ENCODE measurements around the gene PEX7. TPM values are rescaled to one million over a fixed set of nuclear protein-coding genes. Genes with fewer than 3 reads are reported as not detected.

PEX7 gene
- total and polyA plus RNA-seq, 2 of the 8 experiments (the other 6 are each of a cell fraction or from before 2014, with no cell fraction given): 6.4 to 11.0 TPM

DNA sequence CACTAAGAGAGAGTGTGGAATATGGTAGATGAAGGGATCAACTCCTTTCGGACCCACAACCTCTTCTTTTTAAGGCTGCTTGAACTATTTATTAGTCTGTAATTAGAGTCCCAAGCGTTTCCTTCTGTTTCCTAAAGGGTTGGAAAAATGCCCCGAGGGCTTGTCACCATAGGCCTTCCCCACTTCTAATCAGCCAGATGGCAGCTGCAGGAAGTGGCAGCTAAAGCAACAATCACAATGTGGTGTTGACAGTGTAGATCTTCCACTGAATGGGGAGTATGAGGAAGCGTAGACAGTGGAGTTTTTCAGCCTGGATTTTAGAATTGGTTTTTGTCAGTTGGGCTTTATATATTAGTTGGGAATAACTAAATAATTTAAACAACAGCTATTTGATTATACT, 140.3 kb downstream of the PEX7 start (continued):
- TF ChIP-seq CBX8 (IDR thresholded peaks at IDR 0.05; ENCODE audit: borderline replicate concordance, low read depth, low read length) (no peak), HDAC2 (IDR thresholded peaks at IDR 0.05; ENCODE audit: borderline replicate concordance in 1 of 2, low read depth in 2 of 2, low read length in 2 of 2) (no peak), BCL11A (IDR thresholded peaks at IDR 0.05; ENCODE audit: low read depth in 2 of 2, low read length in 2 of 2) (no peak), CEBPB (IDR thresholded peaks at IDR 0.05; ENCODE audit: low read depth, low read length) (no peak), TCF12 (IDR thresholded peaks at IDR 0.05; ENCODE audit: low read depth, low read length) (no peak), KDM4A (IDR thresholded peaks at IDR 0.05; ENCODE audit: low read depth, low read length, severe bottlenecking) (no peak)

All from H1 (cell line).